Suprapubic skin (tissue), 4 donors: ENCODE results near the gene PROKR2. TPM values are rescaled to one million over a fixed set of nuclear protein-coding genes. Genes with fewer than 3 reads are reported as not detected.

Experiments used
- DNase-seq, 2 donors: peaks; one replicate each; pipeline ENCODE4 v3.0.0-alpha.2; 2019; ENCODE audit warnings: low spot score in 2 of 2
- H3K27ac ChIP-seq: fragments of 200-600 bp; sonication (generic); one replicate; pipeline ENCODE4 v1.5.1; 2019
- H3K27me3 ChIP-seq: fragments of 200-600 bp; sonication (generic); one replicate; pipeline ENCODE4 v1.5.1; 2019
- H3K36me3 ChIP-seq: fragments of 200-600 bp; sonication (generic); one replicate; pipeline ENCODE4 v1.5.1; 2019
- H3K4me1 ChIP-seq: fragments of 200-600 bp; sonication (generic); one replicate; pipeline ENCODE4 v1.5.1; 2019
- H3K4me3 ChIP-seq: fragments of 200-600 bp; sonication (generic); one replicate; pipeline ENCODE4 v1.5.1; 2019; ENCODE audit warnings: mild to moderate bottlenecking
- H3K9me3 ChIP-seq: fragments of 200-600 bp; sonication (generic); one replicate; pipeline ENCODE4 v1.5.1; 2019
- CTCF ChIP-seq, 2 donors: fragments of 200-600 bp in 1 of 2; fragments of 450-650 bp in 1 of 2; sonication (generic) in 1 of 2; IDR thresholded peaks; one replicate each; pipeline ENCODE4 v1.5.1; 2016 to 2019; ENCODE audit warnings: antibody characterized with exemption in 2 of 2, mild to moderate bottlenecking in 1 of 2, moderate library complexity in 1 of 2
- EP300 ChIP-seq: sonication (generic); formaldehyde crosslinking; IDR thresholded peaks from one replicate; pipeline ENCODE4 v1.6.1; 2017; ENCODE audit warnings: antibody characterized with exemption
- POLR2A ChIP-seq, 2 donors: fragments of 450-650 bp; IDR thresholded peaks; one replicate each; pipeline ENCODE4 v1.6.1; 2017; ENCODE audit warnings: antibody characterized with exemption in 2 of 2, mild to moderate bottlenecking in 2 of 2, moderate library complexity in 2 of 2
- POLR2AphosphoS5 ChIP-seq, 3 donors: sonication (generic); formaldehyde crosslinking; IDR thresholded peaks; one replicate each; pipeline ENCODE4 v1.6.1; 2017; ENCODE audit warnings: antibody characterized with exemption in 3 of 3
- WGBS: methylation state at CpG from one replicate; pipeline ENCODE4 v1.1.5; 2018; 5-methylcytosine and 5-hydroxymethylcytosine counted together
- total RNA-seq, 4 donors: library from RNA; depleted of rRNA; stranded (reverse); fragments of >200 nt; gene quantifications; one replicate each; pipeline ENCODE4 v1.1.0, GENCODE V29; 2016

PROKR2 gene
- total RNA-seq, 4 donors from 2014 or later = not detected

- Histone ChIP-seq H3K9me3 (no peaks in the 10 kb centered on the region), H3K27ac (no peak overlapping the region), H3K4me1 (no peaks in the 10 kb centered on the region), H3K36me3 (no peaks in the 10 kb centered on the region), H3K27me3 (no peaks in the 10 kb centered on the region), H3K4me3 (no peak overlapping the region)
- TF ChIP-seq CTCF (IDR thresholded peaks at IDR 0.05) (no peak), POLR2AphosphoS5 (IDR thresholded peaks at IDR 0.05) (no peak), EP300 (no peak), POLR2A (IDR thresholded peaks at IDR 0.05) (no peak)
- WGBS = 47% methylated on average over 3 of the region's 3 CpGs
- no peak for DNase-seq
Observed at GRCh38 chr20:5268449-5268848, 48.3 kb downstream of the PROKR2 start.

GRCh38 chr20:5267092-5267491, 49.7 kb downstream of the PROKR2 start:
- Histone ChIP-seq H3K36me3 (no peaks in the 10 kb centered on the region), H3K27me3 (no peaks in the 10 kb centered on the region), H3K27ac (no peak overlapping the region), H3K4me1 (no peaks in the 10 kb centered on the region), H3K9me3 (no peaks in the 10 kb centered on the region), H3K4me3 (no peak overlapping the region)
- no peak for DNase-seq
- TF ChIP-seq EP300 (no peak), POLR2AphosphoS5 (IDR thresholded peaks at IDR 0.05) (no peak), POLR2A (IDR thresholded peaks at IDR 0.05) (no peak), CTCF (IDR thresholded peaks at IDR 0.05) (no peak)
- 61% methylated on average over 1 of the region's 1 CpG for WGBS

Other genes with a start within 250 kb of the PROKR2 start
- 10 to 100 TPM; 33.0 to 69.4 (median 43.3) TPM for gene TMEM230, start 203.9 kb downstream of the PROKR2 start, total RNA-seq
- gene PCNA, start 197.0 kb downstream of the PROKR2 start, total RNA-seq = 10 to 100 TPM; 21.9 to 60.0 (median 54.1) TPM
- gene CDS2, start 189.9 kb downstream of the PROKR2 start, total RNA-seq = 10 to 100 TPM; 12.3 to 30.3 (median 22.6) TPM